ENCODE data around the gene STOML2.

- TF ChIP-seq CTCF (optimal IDR thresholded peaks at IDR 0.05 in 1 of 3, IDR thresholded peaks at IDR 0.05 in 1 of 3, conservative IDR thresholded peaks at IDR 0.05 in 1 of 3; ENCODE audit: extremely low read depth in 1 of 3, insufficient read depth in 2 of 3, low read length in 3 of 3) (no peak), EZH2 (IDR thresholded peaks at IDR 0.05; ENCODE audit: low read length) (no peak)
Measured at GRCh38 chr9:35114113-35114839, 11.3 kb upstream of the STOML2 start.
